Measurements from ENCODE around the gene CASKIN2.

Gene CASKIN2

GRCh38 chr17:75498726-75499213 lies 16.6 kb downstream of the CASKIN2 start:
- Histone ChIP-seq H3K4me2 (ENCODE audit: low read length) (no peak overlapping the region), H3K4me1 (ENCODE audit: low read length) (no peaks in the 10 kb centered on the region), H3K36me3 (replicated peaks; ENCODE audit: low read depth, low read length) (no peaks in the 10 kb centered on the region), H3K27ac (ENCODE audit: low read length) (no peak overlapping the region), H3K79me2 (ENCODE audit: low read length) (no peaks in the 10 kb centered on the region), H3K27me3 (ENCODE audit: low read depth, low read length) (no peaks in the 10 kb centered on the region), H2AFZ (ENCODE audit: low read depth, low read length) (no peak overlapping the region), H3K9ac (ENCODE audit: low read length) (no peak overlapping the region), H3K9me3 (ENCODE audit: insufficient read depth, low read length) (no peaks in the 10 kb centered on the region), H4K20me1 (ENCODE audit: insufficient read depth, low read length) (no peaks in the 10 kb centered on the region), H3K4me3 (ENCODE audit: low read length) (no peak overlapping the region)
- TF ChIP-seq CTCF (IDR thresholded peaks at IDR 0.05; ENCODE audit: low read depth, low read length) (no peak), EZH2phosphoT487 (IDR thresholded peaks at IDR 0.05; ENCODE audit: low read depth) (no peak)

GRCh38 chr17:75498039-75498725 lies 17.2 kb downstream of the CASKIN2 start:
- Histone ChIP-seq H3K9me3 (ENCODE audit: insufficient read depth, low read length) (no peaks in the 10 kb centered on the region), H3K4me1 (ENCODE audit: low read length) (no peaks in the 10 kb centered on the region), H4K20me1 (ENCODE audit: insufficient read depth, low read length) (no peaks in the 10 kb centered on the region), H3K4me2 (ENCODE audit: low read length) (no peak overlapping the region), H3K36me3 (replicated peaks; ENCODE audit: low read depth, low read length) (no peaks in the 10 kb centered on the region), H2AFZ (ENCODE audit: low read depth, low read length) (no peak overlapping the region), H3K27ac (ENCODE audit: low read length) (no peak overlapping the region), H3K79me2 (ENCODE audit: low read length) (no peaks in the 10 kb centered on the region), H3K4me3 (ENCODE audit: low read length) (no peak overlapping the region), H3K27me3 (ENCODE audit: low read depth, low read length) (no peaks in the 10 kb centered on the region), H3K9ac (ENCODE audit: low read length) (no peak overlapping the region)
- TF ChIP-seq CTCF (IDR thresholded peaks at IDR 0.05; ENCODE audit: low read depth, low read length) = no peak
- TF ChIP-seq EZH2phosphoT487 (IDR thresholded peaks at IDR 0.05; ENCODE audit: low read depth) = no peak

GRCh38 chr17:75496005-75496404 lies 19.3 kb downstream of the CASKIN2 start:
- H3K36me3 ChIP-seq (replicated peaks; ENCODE audit: low read depth, low read length) = no peaks in the 10 kb centered on the region
- no peak overlapping the region for H3K4me3 ChIP-seq (ENCODE audit: low read length)
- H3K27ac ChIP-seq (ENCODE audit: low read length) = no peak overlapping the region
- no peaks in the 10 kb centered on the region for H3K27me3 ChIP-seq (ENCODE audit: low read depth, low read length)
- no peaks in the 10 kb centered on the region for H3K79me2 ChIP-seq (ENCODE audit: low read length)
- H3K4me2 ChIP-seq (ENCODE audit: low read length) = no peak overlapping the region
- TF ChIP-seq EZH2phosphoT487 (IDR thresholded peaks at IDR 0.05; ENCODE audit: low read depth) (no peak), CTCF (IDR thresholded peaks at IDR 0.05; ENCODE audit: low read depth, low read length) (no peak)
- H3K9ac ChIP-seq (ENCODE audit: low read length) = no peak overlapping the region
- H2AFZ ChIP-seq (ENCODE audit: low read depth, low read length) = no peak overlapping the region
- H4K20me1 ChIP-seq (ENCODE audit: insufficient read depth, low read length) = no peaks in the 10 kb centered on the region
- no peaks in the 10 kb centered on the region for H3K4me1 ChIP-seq (ENCODE audit: low read length)
- no peaks in the 10 kb centered on the region for H3K9me3 ChIP-seq (ENCODE audit: insufficient read depth, low read length)

GRCh38 chr17:75494326-75494877 lies 20.9 kb downstream of the CASKIN2 start:
- no peaks in the 10 kb centered on the region for H3K27me3 ChIP-seq (ENCODE audit: low read depth, low read length)
- H3K4me3 ChIP-seq (ENCODE audit: low read length) = no peak overlapping the region
- H2AFZ ChIP-seq (ENCODE audit: low read depth, low read length) = no peak overlapping the region
- H3K9me3 ChIP-seq (ENCODE audit: insufficient read depth, low read length) = no peaks in the 10 kb centered on the region
- no peaks in the 10 kb centered on the region for H3K4me1 ChIP-seq (ENCODE audit: low read length)
- H3K36me3 ChIP-seq (replicated peaks; ENCODE audit: low read depth, low read length) = no peaks in the 10 kb centered on the region
- H4K20me1 ChIP-seq (ENCODE audit: insufficient read depth, low read length) = no peaks in the 10 kb centered on the region
- TF ChIP-seq EZH2phosphoT487 (IDR thresholded peaks at IDR 0.05; ENCODE audit: low read depth) = no peak
- TF ChIP-seq CTCF (IDR thresholded peaks at IDR 0.05; ENCODE audit: low read depth, low read length) = no peak
- no peak overlapping the region for H3K4me2 ChIP-seq (ENCODE audit: low read length)
- H3K9ac ChIP-seq (ENCODE audit: low read length) = no peak overlapping the region
- H3K79me2 ChIP-seq (ENCODE audit: low read length) = no peaks in the 10 kb centered on the region
- no peak overlapping the region for H3K27ac ChIP-seq (ENCODE audit: low read length)

Measured in OCI-LY3 (cell line).